CD8-positive, alpha-beta memory T cell (primary cell): ENCODE data around the gene ME2. TPM values are rescaled to one million over a fixed set of nuclear protein-coding genes. Genes with fewer than 3 reads are reported as not detected.
"Not testable (repeated sequence)": the region's sequence is repeated elsewhere in the genome, so short reads cannot be mapped to it uniquely, and the experiment has no call there.

Experiments used
- CTCF ChIA-PET: fragments of 350-600 bp; sonication (Branson Sonifier 250); formaldehyde crosslinking; loops from one replicate; lab custom pipeline; 2021; ENCODE audit warnings: antibody characterized with exemption; lab: Charles Lee
- POLR2A ChIA-PET: fragments of 350-600 bp; sonication (Branson Sonifier 250); formaldehyde crosslinking; loops from one replicate; lab custom pipeline; 2021; ENCODE audit warnings: antibody characterized with exemption; lab: Charles Lee
- DNase-seq, 5 donors: peaks; one replicate each; pipeline versions ENCODE4 v3.0.0 to v3.0.0-alpha.2; 2020 to 2022; ENCODE audit warnings: mixed read lengths in 1 of 5
- H3K27ac ChIP-seq: one replicate; pipeline ENCODE4 v1.7.0; 2013; ENCODE audit warnings: low read depth, mild to moderate bottlenecking, low read length, moderate library complexity
- H3K27me3 ChIP-seq: 2 replicates; pipeline ENCODE4 v1.7.0; 2013; ENCODE audit warnings: low read length, mild to moderate bottlenecking; ENCODE audit not compliant: insufficient read depth, poor library complexity, severe bottlenecking
- H3K36me3 ChIP-seq: 2 replicates; pipeline ENCODE4 v1.7.0; 2013; ENCODE audit warnings: mild to moderate bottlenecking, low read length, moderate library complexity; ENCODE audit not compliant: insufficient read depth
- H3K4me1 ChIP-seq: 2 replicates; pipeline ENCODE4 v1.7.0; 2013; ENCODE audit warnings: mild to moderate bottlenecking, low read length, moderate library complexity; ENCODE audit not compliant: insufficient read depth
- H3K4me3 ChIP-seq: 2 replicates; pipeline ENCODE4 v1.7.0; 2013; ENCODE audit warnings: mild to moderate bottlenecking, low read length
- H3K9me3 ChIP-seq: 2 replicates; pipeline ENCODE4 v1.7.0; 2013; ENCODE audit warnings: mild to moderate bottlenecking, low read length
- H3K27ac Mint-ChIP-seq, 8 donors: one replicate each; pipeline ENCODE4 v1.8.0; 2020 to 2021; ENCODE audit warnings: mixed read lengths in 8 of 8, mild to moderate bottlenecking in 6 of 8, inconsistent platforms in 3 of 8, moderate library complexity in 3 of 8
- H3K27me3 Mint-ChIP-seq, 2 donors: one replicate each; pipeline ENCODE4 v1.8.0; 2020 to 2021; ENCODE audit warnings: mixed read lengths in 2 of 2, mild to moderate bottlenecking in 1 of 2, moderate library complexity in 1 of 2
- H3K36me3 Mint-ChIP-seq, 3 donors: one replicate each; pipeline ENCODE4 v1.8.0; 2020 to 2021; ENCODE audit warnings: mixed read lengths in 3 of 3, inconsistent platforms in 1 of 3, mild to moderate bottlenecking in 1 of 3
- H3K4me1 Mint-ChIP-seq, 3 donors: one replicate each; pipeline ENCODE4 v1.8.0; 2020 to 2021; ENCODE audit warnings: mixed read lengths in 3 of 3, inconsistent platforms in 1 of 3, mild to moderate bottlenecking in 1 of 3
- H3K4me3 Mint-ChIP-seq, 7 donors: one replicate each; pipeline ENCODE4 v1.8.0; 2020 to 2021; ENCODE audit warnings: mixed read lengths in 7 of 7, mild to moderate bottlenecking in 6 of 7, moderate library complexity in 4 of 7, inconsistent platforms in 2 of 7
- H3K9me3 Mint-ChIP-seq, 5 donors: one replicate each; pipeline ENCODE4 v1.8.0; 2020 to 2022; ENCODE audit warnings: mixed read lengths in 5 of 5, mild to moderate bottlenecking in 3 of 5, moderate library complexity in 2 of 5, inconsistent platforms in 1 of 5
- polyA plus RNA-seq: library from polyadenylated mRNA; unstranded; fragments of 300-500 nt; fragmentation: Illumina TruSeq; gene quantifications from one replicate; pipeline ENCODE4 v1.2.3, GENCODE V29; 2021
- total RNA-seq, 2 experiments: library from RNA; stranded (reverse); gene quantifications; one replicate each; pipeline ENCODE4 v1.2.3, GENCODE V29; 2021

Gene ME2
- total RNA-seq (100 to 1,000 TPM; 114 to 120 TPM), polyA plus RNA-seq (53.9 TPM)

GRCh38 chr18:50878345-50879301, at the start of gene ME2:
ME2 (plus strand) TSS chr18:50879118; CDS start chr18:50895821, 16,703 bp downstream.
- H3K36me3 Mint-ChIP-seq = peaks cover 0 to 12% (median 0%) of the 10 kb centered on the region in 3 donors
- ChIA-PET POLR2A (interaction anchor here (0.6 to 3.4 kb wide), 12 partner anchors 9 to 1391 kb away, joined by 3 to 42 read pairs (median 3); partner anchors contain the start of genes C18orf32, ELAC1, MEX3C and SMAD4), CTCF (interaction anchor here (0.7 to 1.7 kb wide), 8 partner anchors 9 to 173 kb away, joined by 3 to 7 read pairs (median 3); partner anchors contain the start of genes ELAC1 and SMAD4)
- Histone ChIP-seq H3K36me3 (no peaks in the 10 kb centered on the region), H3K9me3 (no peaks in the 10 kb centered on the region), H3K4me1 (peaks cover 33% of the 10 kb centered on the region), H3K4me3 (peak within 1 kb of the TSS; percentile 83), H3K27me3 (no peaks in the 10 kb centered on the region), H3K27ac (peak within 1 kb of the TSS; percentile 85)
- peak; percentile 82 to 91 (median 86) for DNase-seq
- H3K27me3 Mint-ChIP-seq = peaks cover 4 to 5% of the 10 kb centered on the region in 2 donors
- peaks cover 26 to 41% (median 34%) of the 10 kb centered on the region in 3 donors for H3K4me1 Mint-ChIP-seq
- H3K4me3 Mint-ChIP-seq = peak within 1 kb of the TSS; percentile 94 to 99 (median 98)
- no peaks in the 10 kb centered on the region for H3K9me3 Mint-ChIP-seq
- H3K27ac Mint-ChIP-seq = peak within 1 kb of the TSS; percentile 94 to 100 (median 99)

- no peaks in the 10 kb centered on the region for H3K9me3 ChIP-seq
- ChIA-PET POLR2A (no interaction called here), CTCF (no interaction called here)
- Mint-ChIP-seq H3K27me3 (no peaks in the 10 kb centered on the region), H3K4me1 (no peaks in the 10 kb centered on the region), H3K9me3 (no peaks in the 10 kb centered on the region), H3K4me3 (no peak overlapping the region), H3K27ac (no peak overlapping the region), H3K36me3 (no peaks in the 10 kb centered on the region)
- H3K36me3 ChIP-seq = no peaks in the 10 kb centered on the region
- no peaks in the 10 kb centered on the region for H3K4me1 ChIP-seq
- H3K27me3 ChIP-seq = no peaks in the 10 kb centered on the region
- DNase-seq = no peak
- no peak overlapping the region for H3K4me3 ChIP-seq
- H3K27ac ChIP-seq = no peak overlapping the region
Measured at GRCh38 chr18:50829644-50830043, 49.3 kb upstream of the ME2 start.

GRCh38 chr18:50830544-50830943, 48.4 kb upstream of the ME2 start:
- Mint-ChIP-seq H3K9me3 (no peaks in the 10 kb centered on the region), H3K4me1 (no peaks in the 10 kb centered on the region), H3K36me3 (no peaks in the 10 kb centered on the region), H3K27ac (no peak overlapping the region), H3K27me3 (no peaks in the 10 kb centered on the region), H3K4me3 (no peak overlapping the region)
- Histone ChIP-seq H3K27ac (no peak overlapping the region), H3K4me1 (no peaks in the 10 kb centered on the region), H3K9me3 (no peaks in the 10 kb centered on the region), H3K27me3 (no peaks in the 10 kb centered on the region), H3K36me3 (no peaks in the 10 kb centered on the region), H3K4me3 (no peak overlapping the region)
- CTCF ChIA-PET = no interaction called here
- DNase-seq = no peak
- POLR2A ChIA-PET = no interaction called here

- H3K27me3 ChIP-seq = no peaks in the 10 kb centered on the region
- H3K4me1 Mint-ChIP-seq = no peaks in the 10 kb centered on the region
- H3K4me1 ChIP-seq = no peaks in the 10 kb centered on the region
- no peaks in the 10 kb centered on the region for H3K9me3 ChIP-seq
- H3K9me3 Mint-ChIP-seq = no peaks in the 10 kb centered on the region
- ChIA-PET POLR2A (no interaction called here), CTCF (interaction anchor here (2.0 kb wide), 1 partner anchor 9 kb away, joined by 6 read pairs; no protein-coding TSS in a partner anchor)
- no peak overlapping the region for H3K4me3 Mint-ChIP-seq
- H3K27ac ChIP-seq = no peak overlapping the region
- H3K27me3 Mint-ChIP-seq = peaks cover 4 to 5% of the 10 kb centered on the region in 2 donors
- no peak overlapping the region for H3K4me3 ChIP-seq
- no peak for DNase-seq
- H3K36me3 Mint-ChIP-seq = no peaks in the 10 kb centered on the region
- H3K36me3 ChIP-seq = no peaks in the 10 kb centered on the region
- H3K27ac Mint-ChIP-seq = no peak overlapping the region
Measured at GRCh38 chr18:50832754-50833153, 46.2 kb upstream of the ME2 start.

GRCh38 chr18:50833496-50833895, 45.4 kb upstream of the ME2 start:
- H3K27ac Mint-ChIP-seq, H3K4me3 ChIP-seq, H3K4me1 Mint-ChIP-seq, H3K9me3 ChIP-seq, H3K27ac ChIP-seq, H3K9me3 Mint-ChIP-seq, H3K36me3 Mint-ChIP-seq, H3K27me3 Mint-ChIP-seq, H3K4me1 ChIP-seq, H3K36me3 ChIP-seq, H3K4me3 Mint-ChIP-seq, DNase-seq, H3K27me3 ChIP-seq: not testable (repeated sequence)
- POLR2A ChIA-PET = interaction anchor here (1.3 kb wide), 1 partner anchor 45 kb away, joined by 3 read pairs; the partner anchor contains the start of gene ME2
- CTCF ChIA-PET = interaction anchor here (2.0 kb wide), 1 partner anchor 10 kb away, joined by 6 read pairs; no protein-coding TSS in a partner anchor

- Mint-ChIP-seq H3K9me3 (no peaks in the 10 kb centered on the region), H3K36me3 (no peaks in the 10 kb centered on the region), H3K4me1 (no peaks in the 10 kb centered on the region), H3K27me3 (peaks cover 6 to 25% of the 10 kb centered on the region in 2 donors), H3K4me3 (no peak overlapping the region), H3K27ac (no peak overlapping the region)
- no peaks in the 10 kb centered on the region for H3K9me3 ChIP-seq
- ChIA-PET CTCF (interaction anchor here (1.0 kb wide), 1 partner anchor 16 kb away, joined by 3 read pairs; no protein-coding TSS in a partner anchor), POLR2A (no interaction called here)
- H3K4me3 ChIP-seq = no peak overlapping the region
- no peaks in the 10 kb centered on the region for H3K27me3 ChIP-seq
- no peak overlapping the region for H3K27ac ChIP-seq
- DNase-seq = no peak
- no peaks in the 10 kb centered on the region for H3K4me1 ChIP-seq
- H3K36me3 ChIP-seq = no peaks in the 10 kb centered on the region
Measured at GRCh38 chr18:50836521-50836957, 42.4 kb upstream of the ME2 start.

- no peak overlapping the region for H3K27ac ChIP-seq
- H3K9me3 ChIP-seq = no peaks in the 10 kb centered on the region
- DNase-seq = no peak
- no peaks in the 10 kb centered on the region for H3K36me3 ChIP-seq
- H3K27me3 ChIP-seq = no peaks in the 10 kb centered on the region
- Mint-ChIP-seq H3K36me3 (no peaks in the 10 kb centered on the region), H3K9me3 (no peaks in the 10 kb centered on the region), H3K4me1 (no peaks in the 10 kb centered on the region), H3K27me3 (peaks cover 9 to 40% of the 10 kb centered on the region in 2 donors), H3K4me3 (no peak overlapping the region), H3K27ac (no peak overlapping the region)
- POLR2A ChIA-PET = no interaction called here
- H3K4me3 ChIP-seq = no peak overlapping the region
- no peaks in the 10 kb centered on the region for H3K4me1 ChIP-seq
- CTCF ChIA-PET = no interaction called here
Measured at GRCh38 chr18:50839341-50839740, 39.6 kb upstream of the ME2 start.

- no peaks in the 10 kb centered on the region for H3K36me3 ChIP-seq
- H3K27me3 Mint-ChIP-seq = peaks cover 9 to 40% of the 10 kb centered on the region in 2 donors
- H3K27ac Mint-ChIP-seq = no peak overlapping the region
- ChIA-PET POLR2A (no interaction called here), CTCF (no interaction called here)
- H3K4me3 Mint-ChIP-seq = no peak overlapping the region
- H3K36me3 Mint-ChIP-seq = no peaks in the 10 kb centered on the region
- no peak overlapping the region for H3K4me3 ChIP-seq
- DNase-seq = no peak
- H3K9me3 ChIP-seq = no peaks in the 10 kb centered on the region
- H3K27ac ChIP-seq = no peak overlapping the region
- no peaks in the 10 kb centered on the region for H3K9me3 Mint-ChIP-seq
- no peaks in the 10 kb centered on the region for H3K4me1 Mint-ChIP-seq
- H3K4me1 ChIP-seq = no peaks in the 10 kb centered on the region
- no peaks in the 10 kb centered on the region for H3K27me3 ChIP-seq
Measured at GRCh38 chr18:50839996-50840395, 38.9 kb upstream of the ME2 start.
